ENCODE results near the gene LEPROT.

Gene LEPROT

GRCh38 chr1:65470766-65471165 lies 50.3 kb downstream of the LEPROT start:
- no peak for DNase-seq
- Histone ChIP-seq H3K9me3 (ENCODE audit: control insufficient read depth, low read length) (no peaks in the 10 kb centered on the region), H3K27ac (ENCODE audit: insufficient read depth, low read length, poor library complexity, severe bottlenecking) (no peak overlapping the region), H3K4me1 (ENCODE audit: control insufficient read depth, insufficient read depth, low read length, poor library complexity, severe bottlenecking) (no peaks in the 10 kb centered on the region), H3K27me3 (replicated peaks; ENCODE audit: control insufficient read depth, insufficient read depth, low read length, poor library complexity, severe bottlenecking) (no peaks in the 10 kb centered on the region), H3K4me3 (ENCODE audit: insufficient read depth, low read depth, low read length, poor library complexity, severe bottlenecking) (no peak overlapping the region), H3K36me3 (ENCODE audit: control insufficient read depth, insufficient read depth, low read length) (no peaks in the 10 kb centered on the region)

GRCh38 chr1:65471213-65471833 lies 50.9 kb downstream of the LEPROT start:
- Histone ChIP-seq H3K27me3 (replicated peaks; ENCODE audit: control insufficient read depth, insufficient read depth, low read length, poor library complexity, severe bottlenecking) (no peaks in the 10 kb centered on the region), H3K4me1 (ENCODE audit: control insufficient read depth, insufficient read depth, low read length, poor library complexity, severe bottlenecking) (no peaks in the 10 kb centered on the region), H3K27ac (ENCODE audit: insufficient read depth, low read length, poor library complexity, severe bottlenecking) (no peak overlapping the region), H3K4me3 (ENCODE audit: insufficient read depth, low read depth, low read length, poor library complexity, severe bottlenecking) (no peak overlapping the region), H3K9me3 (ENCODE audit: control insufficient read depth, low read length) (no peaks in the 10 kb centered on the region), H3K36me3 (ENCODE audit: control insufficient read depth, insufficient read depth, low read length) (no peaks in the 10 kb centered on the region)
- no peak for DNase-seq

- DNase-seq = no peak
- H3K36me3 ChIP-seq (ENCODE audit: control insufficient read depth, insufficient read depth, low read length) = no peaks in the 10 kb centered on the region
- no peaks in the 10 kb centered on the region for H3K9me3 ChIP-seq (ENCODE audit: control insufficient read depth, low read length)
Measured at GRCh38 chr1:65471861-65472332, 51.4 kb downstream of the LEPROT start.

GRCh38 chr1:65476327-65476726 lies 55.9 kb downstream of the LEPROT start:
- DNase-seq = no peak
- Histone ChIP-seq H3K9me3 (ENCODE audit: control insufficient read depth, low read length) (no peaks in the 10 kb centered on the region), H3K4me3 (ENCODE audit: insufficient read depth, low read depth, low read length, poor library complexity, severe bottlenecking) (no peak overlapping the region), H3K4me1 (ENCODE audit: control insufficient read depth, insufficient read depth, low read length, poor library complexity, severe bottlenecking) (no peaks in the 10 kb centered on the region), H3K27ac (ENCODE audit: insufficient read depth, low read length, poor library complexity, severe bottlenecking) (no peak overlapping the region), H3K27me3 (replicated peaks; ENCODE audit: control insufficient read depth, insufficient read depth, low read length, poor library complexity, severe bottlenecking) (no peaks in the 10 kb centered on the region), H3K36me3 (ENCODE audit: control insufficient read depth, insufficient read depth, low read length) (no peaks in the 10 kb centered on the region)

More at GRCh38 chr1:65471861-65472332, 51.4 kb downstream of the LEPROT start:
- H3K27ac ChIP-seq (ENCODE audit: insufficient read depth, low read length, poor library complexity, severe bottlenecking) = no peak overlapping the region
- H3K4me3 ChIP-seq (ENCODE audit: insufficient read depth, low read depth, low read length, poor library complexity, severe bottlenecking) = no peak overlapping the region
- H3K4me1 ChIP-seq (ENCODE audit: control insufficient read depth, insufficient read depth, low read length, poor library complexity, severe bottlenecking) = no peaks in the 10 kb centered on the region
- no peaks in the 10 kb centered on the region for H3K27me3 ChIP-seq (replicated peaks; ENCODE audit: control insufficient read depth, insufficient read depth, low read length, poor library complexity, severe bottlenecking)

GRCh38 chr1:65477414-65478378 lies 57.2 kb downstream of the LEPROT start:
- Histone ChIP-seq H3K27ac (ENCODE audit: insufficient read depth, low read length, poor library complexity, severe bottlenecking) (no peak overlapping the region), H3K36me3 (ENCODE audit: control insufficient read depth, insufficient read depth, low read length) (no peaks in the 10 kb centered on the region), H3K27me3 (replicated peaks; ENCODE audit: control insufficient read depth, insufficient read depth, low read length, poor library complexity, severe bottlenecking) (no peaks in the 10 kb centered on the region), H3K9me3 (ENCODE audit: control insufficient read depth, low read length) (no peaks in the 10 kb centered on the region), H3K4me1 (ENCODE audit: control insufficient read depth, insufficient read depth, low read length, poor library complexity, severe bottlenecking) (no peaks in the 10 kb centered on the region), H3K4me3 (ENCODE audit: insufficient read depth, low read depth, low read length, poor library complexity, severe bottlenecking) (no peak overlapping the region)
- no peak for DNase-seq

- Histone ChIP-seq H3K27me3 (replicated peaks; ENCODE audit: control insufficient read depth, insufficient read depth, low read length, poor library complexity, severe bottlenecking) (no peaks in the 10 kb centered on the region), H3K9me3 (ENCODE audit: control insufficient read depth, low read length) (no peaks in the 10 kb centered on the region), H3K36me3 (ENCODE audit: control insufficient read depth, insufficient read depth, low read length) (no peaks in the 10 kb centered on the region), H3K4me1 (ENCODE audit: control insufficient read depth, insufficient read depth, low read length, poor library complexity, severe bottlenecking) (no peaks in the 10 kb centered on the region), H3K27ac (ENCODE audit: insufficient read depth, low read length, poor library complexity, severe bottlenecking) (no peak overlapping the region), H3K4me3 (ENCODE audit: insufficient read depth, low read depth, low read length, poor library complexity, severe bottlenecking) (no peak overlapping the region)
- no peak for DNase-seq
Measured at GRCh38 chr1:65478379-65479026, 58.0 kb downstream of the LEPROT start.

GRCh38 chr1:65479554-65480204 lies 59.2 kb downstream of the LEPROT start:
- no peak overlapping the region for H3K27ac ChIP-seq (ENCODE audit: insufficient read depth, low read length, poor library complexity, severe bottlenecking)
- no peaks in the 10 kb centered on the region for H3K27me3 ChIP-seq (replicated peaks; ENCODE audit: control insufficient read depth, insufficient read depth, low read length, poor library complexity, severe bottlenecking)
- no peaks in the 10 kb centered on the region for H3K4me1 ChIP-seq (ENCODE audit: control insufficient read depth, insufficient read depth, low read length, poor library complexity, severe bottlenecking)
- no peak for DNase-seq
- no peak overlapping the region for H3K4me3 ChIP-seq (ENCODE audit: insufficient read depth, low read depth, low read length, poor library complexity, severe bottlenecking)
- no peaks in the 10 kb centered on the region for H3K9me3 ChIP-seq (ENCODE audit: control insufficient read depth, low read length)
- no peaks in the 10 kb centered on the region for H3K36me3 ChIP-seq (ENCODE audit: control insufficient read depth, insufficient read depth, low read length)

GRCh38 chr1:65480684-65481405 lies 60.4 kb downstream of the LEPROT start:
- Histone ChIP-seq H3K27ac (ENCODE audit: insufficient read depth, low read length, poor library complexity, severe bottlenecking) (no peak overlapping the region), H3K4me1 (ENCODE audit: control insufficient read depth, insufficient read depth, low read length, poor library complexity, severe bottlenecking) (no peaks in the 10 kb centered on the region)

GRCh38 chr1:65483993-65484754 lies 63.7 kb downstream of the LEPROT start:
- no peaks in the 10 kb centered on the region for H3K9me3 ChIP-seq (ENCODE audit: control insufficient read depth, low read length)
- no peaks in the 10 kb centered on the region for H3K36me3 ChIP-seq (ENCODE audit: control insufficient read depth, insufficient read depth, low read length)
- no peaks in the 10 kb centered on the region for H3K4me1 ChIP-seq (ENCODE audit: control insufficient read depth, insufficient read depth, low read length, poor library complexity, severe bottlenecking)
- H3K4me3 ChIP-seq (ENCODE audit: insufficient read depth, low read depth, low read length, poor library complexity, severe bottlenecking) = no peak overlapping the region
- DNase-seq = no peak
- H3K27ac ChIP-seq (ENCODE audit: insufficient read depth, low read length, poor library complexity, severe bottlenecking) = no peak overlapping the region
- no peaks in the 10 kb centered on the region for H3K27me3 ChIP-seq (replicated peaks; ENCODE audit: control insufficient read depth, insufficient read depth, low read length, poor library complexity, severe bottlenecking)

More at GRCh38 chr1:65480684-65481405, 60.4 kb downstream of the LEPROT start:
- DNase-seq = no peak
- Histone ChIP-seq H3K9me3 (ENCODE audit: control insufficient read depth, low read length) (no peaks in the 10 kb centered on the region), H3K27me3 (replicated peaks; ENCODE audit: control insufficient read depth, insufficient read depth, low read length, poor library complexity, severe bottlenecking) (no peaks in the 10 kb centered on the region), H3K4me3 (ENCODE audit: insufficient read depth, low read depth, low read length, poor library complexity, severe bottlenecking) (no peak overlapping the region), H3K36me3 (ENCODE audit: control insufficient read depth, insufficient read depth, low read length) (no peaks in the 10 kb centered on the region)
